ENCODE results near the gene PDCD4.

PDCD4 gene

DNA sequence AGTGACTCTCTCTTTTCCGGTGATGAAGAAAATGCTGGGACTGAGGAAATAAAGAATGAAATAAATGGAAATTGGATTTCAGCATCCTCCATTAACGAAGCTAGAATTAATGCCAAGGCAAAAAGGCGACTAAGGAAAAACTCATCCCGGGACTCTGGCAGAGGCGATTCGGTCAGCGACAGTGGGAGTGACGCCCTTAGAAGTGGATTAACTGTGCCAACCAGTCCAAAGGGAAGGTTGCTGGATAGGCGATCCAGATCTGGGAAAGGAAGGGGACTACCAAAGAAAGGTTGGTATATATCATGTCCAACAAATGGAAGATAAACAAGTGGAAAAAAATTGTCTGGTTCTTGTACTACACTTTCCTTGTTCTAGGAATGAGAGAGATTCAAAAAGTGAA, 9.5 kb downstream of the PDCD4 start:
- TF ChIP-seq, protein P1, sequence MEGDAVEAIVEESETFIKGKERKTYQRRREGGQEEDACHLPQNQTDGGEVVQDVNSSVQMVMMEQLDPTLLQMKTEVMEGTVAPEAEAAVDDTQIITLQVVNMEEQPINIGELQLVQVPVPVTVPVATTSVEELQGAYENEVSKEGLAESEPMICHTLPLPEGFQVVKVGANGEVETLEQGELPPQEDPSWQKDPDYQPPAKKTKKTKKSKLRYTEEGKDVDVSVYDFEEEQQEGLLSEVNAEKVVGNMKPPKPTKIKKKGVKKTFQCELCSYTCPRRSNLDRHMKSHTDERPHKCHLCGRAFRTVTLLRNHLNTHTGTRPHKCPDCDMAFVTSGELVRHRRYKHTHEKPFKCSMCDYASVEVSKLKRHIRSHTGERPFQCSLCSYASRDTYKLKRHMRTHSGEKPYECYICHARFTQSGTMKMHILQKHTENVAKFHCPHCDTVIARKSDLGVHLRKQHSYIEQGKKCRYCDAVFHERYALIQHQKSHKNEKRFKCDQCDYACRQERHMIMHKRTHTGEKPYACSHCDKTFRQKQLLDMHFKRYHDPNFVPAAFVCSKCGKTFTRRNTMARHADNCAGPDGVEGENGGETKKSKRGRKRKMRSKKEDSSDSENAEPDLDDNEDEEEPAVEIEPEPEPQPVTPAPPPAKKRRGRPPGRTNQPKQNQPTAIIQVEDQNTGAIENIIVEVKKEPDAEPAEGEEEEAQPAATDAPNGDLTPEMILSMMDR (conservative IDR thresholded peaks at IDR 0.05): no peak
- H3K27ac ChIP-seq: no peak overlapping the region

DNA sequence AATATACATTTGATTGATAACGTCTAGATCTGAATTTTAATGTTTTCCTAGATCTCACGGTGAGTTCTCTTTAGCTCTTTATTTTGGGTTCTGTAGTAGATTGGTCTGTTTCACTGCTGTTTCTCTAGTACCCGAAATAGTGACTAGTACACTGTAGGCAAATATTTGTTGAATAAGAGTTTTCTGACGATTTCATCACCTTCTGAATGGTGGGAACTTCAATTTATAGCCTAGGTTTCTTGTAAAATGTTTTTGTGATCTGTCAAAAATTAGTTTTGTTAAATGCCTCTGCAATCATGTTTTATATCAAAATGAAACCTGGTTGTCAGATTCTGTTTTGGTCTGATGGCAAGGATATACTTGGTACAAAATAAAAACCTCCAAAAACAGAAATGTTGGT, 10.2 kb downstream of the PDCD4 start:
- TF ChIP-seq, protein P1 (conservative IDR thresholded peaks at IDR 0.05): no peak
- no peak overlapping the region for H3K27ac ChIP-seq

DNA sequence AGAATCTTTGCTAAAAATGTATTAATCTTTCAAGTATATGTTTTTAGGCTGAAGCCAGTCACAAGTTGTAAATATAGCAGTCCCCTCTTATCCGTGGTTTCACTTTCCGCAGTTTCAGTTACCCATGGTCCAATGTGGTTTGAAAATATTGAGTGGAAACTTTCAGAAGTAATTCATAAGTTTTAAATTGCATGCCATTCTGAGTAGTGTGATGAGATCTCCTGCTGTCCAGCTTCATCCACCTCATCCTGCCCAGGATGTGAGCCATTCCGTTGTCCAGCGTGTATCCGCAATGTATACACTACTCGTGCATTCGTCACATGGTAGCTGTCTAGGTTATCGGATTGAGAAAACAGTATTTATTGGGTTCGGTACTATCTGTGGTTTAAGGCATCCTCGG, 12.2 kb downstream of the PDCD4 start:
- no peak overlapping the region for H3K27ac ChIP-seq
- TF ChIP-seq, protein P1 (conservative IDR thresholded peaks at IDR 0.05): no peak

DNA sequence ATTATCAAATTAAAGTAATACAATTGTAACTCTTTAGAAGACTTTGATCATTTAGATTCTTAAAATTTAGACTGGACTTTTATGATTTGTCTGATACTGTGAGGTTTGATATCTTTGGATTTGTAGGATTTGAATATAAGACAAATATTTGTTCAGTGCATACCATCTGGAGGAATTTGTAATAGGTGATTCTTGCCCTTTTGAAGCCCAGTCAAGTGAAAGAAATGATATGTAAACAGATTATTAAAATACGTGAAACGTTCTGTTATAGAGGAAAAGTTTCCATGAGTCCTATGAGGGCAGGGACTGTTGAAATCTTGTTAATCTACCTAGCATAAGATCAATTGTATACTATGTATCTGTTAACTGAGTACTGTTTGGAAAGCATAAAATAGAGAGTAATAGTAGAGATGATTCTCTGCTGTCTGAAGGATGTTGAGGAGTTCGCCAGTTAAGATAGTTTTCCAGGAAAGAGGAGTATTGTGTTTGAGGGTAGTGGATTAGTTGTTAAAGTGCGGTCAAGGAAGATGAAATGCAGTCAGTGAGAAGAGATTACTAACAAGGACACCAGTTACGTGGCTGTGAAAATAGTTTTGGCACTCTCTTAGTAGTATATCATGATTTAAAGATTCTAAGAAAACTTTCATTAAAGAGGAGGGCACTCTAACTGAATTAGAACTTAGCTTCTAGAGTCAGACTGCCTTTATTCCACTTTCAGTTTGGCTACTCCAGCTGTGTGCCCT, 14.4 kb downstream of the PDCD4 start:
- TF ChIP-seq, protein P1 (conservative IDR thresholded peaks at IDR 0.05): no peak
- no peak overlapping the region for H3K27ac ChIP-seq

DNA sequence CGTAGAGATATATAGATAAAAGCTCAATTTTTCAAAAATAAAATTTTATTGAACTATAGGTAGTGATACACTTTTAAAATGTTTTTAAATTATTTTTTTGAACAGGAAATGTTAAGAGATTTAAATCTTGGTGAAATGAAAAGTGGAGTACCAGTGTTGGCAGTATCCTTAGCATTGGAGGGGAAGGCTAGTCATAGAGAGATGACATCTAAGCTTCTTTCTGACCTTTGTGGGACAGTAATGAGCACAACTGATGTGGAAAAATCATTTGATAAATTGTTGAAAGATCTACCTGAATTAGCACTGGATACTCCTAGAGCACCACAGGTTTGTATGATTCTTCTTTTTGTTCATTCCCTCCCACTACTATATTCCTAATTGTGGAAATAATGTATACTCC, 15.8 kb downstream of the PDCD4 start:
- TF ChIP-seq, protein P1 (conservative IDR thresholded peaks at IDR 0.05): no peak
- H3K27ac ChIP-seq: no peak overlapping the region

DNA sequence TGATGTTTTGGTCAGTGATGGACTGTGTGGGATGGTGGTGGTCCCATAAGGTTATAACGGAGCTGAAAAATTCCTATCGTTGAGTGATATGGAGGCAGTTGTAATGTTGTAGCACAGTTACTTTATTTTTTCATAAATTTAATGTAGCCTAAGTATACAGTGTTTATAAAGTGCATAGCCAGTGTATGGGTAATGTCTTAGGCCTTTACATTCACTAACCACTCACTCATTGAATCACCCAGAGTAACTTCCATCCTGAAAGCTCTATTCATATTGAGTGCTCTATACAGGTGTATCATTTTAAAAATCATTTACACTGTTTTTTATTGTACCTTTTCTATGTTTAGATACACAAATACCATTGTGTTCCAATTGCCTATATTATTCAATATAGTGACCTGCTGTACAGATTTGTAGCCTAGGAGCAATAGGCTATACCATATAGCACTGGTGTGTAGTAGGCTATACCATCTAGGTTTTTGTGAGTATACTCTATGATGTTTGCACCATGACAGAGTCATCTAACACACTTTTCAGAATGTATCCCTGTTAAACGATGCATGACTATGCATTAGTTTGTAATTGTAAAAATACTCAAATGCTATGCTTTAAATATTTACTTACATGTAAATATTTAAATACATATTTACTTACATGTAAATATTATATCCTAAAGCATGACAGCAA, 21.0 kb downstream of the PDCD4 start:
- TF ChIP-seq, protein P1 (conservative IDR thresholded peaks at IDR 0.05): no peak
- peak overlapping the region; percentile 27; the same call in 1 of the 2 replicates for H3K27ac ChIP-seq

DNA sequence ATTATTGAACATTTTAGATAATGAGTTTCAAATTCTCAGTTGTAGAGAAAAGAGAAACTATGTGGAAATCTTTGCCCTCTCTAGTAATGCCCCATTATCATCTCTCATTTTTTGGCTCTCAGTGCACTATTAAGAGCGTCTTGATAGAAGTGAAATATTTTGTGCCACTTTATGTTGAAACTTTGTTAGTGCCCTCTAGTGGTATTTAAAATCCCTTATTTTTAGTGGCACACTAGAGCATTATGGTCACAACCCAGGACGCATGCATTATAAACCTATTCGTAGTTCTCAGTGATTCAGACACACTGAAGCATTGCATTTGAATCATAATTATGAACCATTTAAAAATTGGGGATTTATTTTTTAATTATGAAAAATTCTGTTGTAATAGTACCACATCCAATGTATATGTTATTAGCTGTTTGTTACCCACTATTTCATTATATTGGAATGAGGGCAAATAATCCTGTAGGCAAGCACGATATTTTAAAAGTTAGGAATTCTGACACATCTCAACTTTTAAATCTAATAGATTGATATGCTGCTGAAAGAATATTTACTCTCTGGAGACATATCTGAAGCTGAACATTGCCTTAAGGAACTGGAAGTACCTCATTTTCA, 21.9 kb downstream of the PDCD4 start:
- H3K27ac ChIP-seq: no peak overlapping the region
- TF ChIP-seq, protein P1 (conservative IDR thresholded peaks at IDR 0.05): peak; percentile 73
